GM12891 (cell line): ENCODE results near the gene PAQR5.

ENCODE experiments used
- POLR2A ChIP-seq: IDR thresholded peaks from 2 replicates; pipeline ENCODE4 v1.6.1; 2011; ENCODE audit warnings: low read depth, low read length, control low read depth
- POLR2AphosphoS5 ChIP-seq: IDR thresholded peaks from 2 replicates; pipeline ENCODE4 v1.6.1; 2011; ENCODE audit warnings: low read depth, low read length, control low read depth
- POU2F2 ChIP-seq: IDR thresholded peaks from 2 replicates; pipeline ENCODE4 v1.6.1; 2011; ENCODE audit warnings: low read depth, mild to moderate bottlenecking, control low read depth, low read length, moderate library complexity
- SPI1 ChIP-seq: IDR thresholded peaks from 2 replicates; pipeline ENCODE4 v1.6.1; 2011; ENCODE audit warnings: low read depth, low read length, control low read depth
- TAF1 ChIP-seq: IDR thresholded peaks from 2 replicates; pipeline ENCODE4 v1.6.1; 2011; ENCODE audit warnings: low read depth, low read length, control low read depth

GRCh38 chr15:69279636-69280035, 19.1 kb upstream of the PAQR5 start:
- TF ChIP-seq POLR2A (no peak), TAF1 (no peak), POLR2AphosphoS5 (no peak), POU2F2 (no peak), SPI1 (no peak)
